HG03159 (cell line): ENCODE results near the gene KLK15.

Experiments used
- ATAC-seq: cut with Tn5 transposase; IDR thresholded peaks from one replicate; pipeline ENCODE4 v1.9.1; 2021; ENCODE audit warnings: mild to moderate bottlenecking, moderate library complexity; ENCODE audit not compliant: unreplicated experiment

KLK15 gene

GRCh38 chr19:50833117-50833801, at the start of gene KLK15:
KLK15 (minus strand) TSS chr19:50833574; CDS start chr19:50831492, 2,082 bp downstream.
- no peak for ATAC-seq

GRCh38 chr19:50882188-50882587, 48.8 kb upstream of the KLK15 start:
- ATAC-seq: no peak

- ATAC-seq: no peak
These were observed 46.9 kb upstream of the KLK15 start for GRCh38 chr19:50880241-50880640.

- no peak for ATAC-seq
These were observed 45.5 kb upstream of the KLK15 start for GRCh38 chr19:50878851-50879250.

GRCh38 chr19:50877338-50877737, 44.0 kb upstream of the KLK15 start:
- no peak for ATAC-seq

- no peak for ATAC-seq
These were observed 43.1 kb upstream of the KLK15 start for GRCh38 chr19:50876456-50876855.

- ATAC-seq: no peak
These were observed 42.5 kb upstream of the KLK15 start for GRCh38 chr19:50875795-50876422.

GRCh38 chr19:50874211-50874610, 40.8 kb upstream of the KLK15 start:
- no peak for ATAC-seq

- no peak for ATAC-seq
These were observed 39.7 kb upstream of the KLK15 start, which contains the start of gene KLK2 for GRCh38 chr19:50873056-50873455. KLK2 (plus strand) TSS chr19:50873439; CDS start chr19:50873474, 35 bp downstream.

GRCh38 chr19:50870417-50871089, 37.2 kb upstream of the KLK15 start:
- no peak for ATAC-seq

GRCh38 chr19:50869479-50869878, 36.1 kb upstream of the KLK15 start:
- no peak for ATAC-seq

- ATAC-seq: no peak
These were observed 28.3 kb upstream of the KLK15 start for GRCh38 chr19:50861496-50862286.

GRCh38 chr19:50861010-50861409, 27.6 kb upstream of the KLK15 start:
- no peak for ATAC-seq

GRCh38 chr19:50859849-50860248, 26.5 kb upstream of the KLK15 start:
- no peak for ATAC-seq

- ATAC-seq: no peak
These were observed 25.5 kb upstream of the KLK15 start for GRCh38 chr19:50858886-50859285.

- ATAC-seq: no peak
These were observed 24.0 kb upstream of the KLK15 start for GRCh38 chr19:50857366-50857765.

- no peak for ATAC-seq
These were observed 21.4 kb upstream of the KLK15 start, which contains the start of gene KLK3 for GRCh38 chr19:50854636-50855410. KLK3 (plus strand) TSS chr19:50854915; CDS start chr19:50854956, 41 bp downstream.

- ATAC-seq: no peak
These were observed 18.2 kb upstream of the KLK15 start for GRCh38 chr19:50851620-50852019.

- no peak for ATAC-seq
These were observed 17.4 kb upstream of the KLK15 start for GRCh38 chr19:50850738-50851137.

- no peak for ATAC-seq
These were observed 11.0 kb upstream of the KLK15 start for GRCh38 chr19:50844296-50844935.
